Measurements from ENCODE around the gene HS3ST1. TPM values are rescaled to one million over a fixed set of nuclear protein-coding genes. Genes with fewer than 3 reads are reported as not detected.

Gene HS3ST1
- total RNA-seq, 1 experiment from 2014 or later: 0.21 TPM

DNA sequence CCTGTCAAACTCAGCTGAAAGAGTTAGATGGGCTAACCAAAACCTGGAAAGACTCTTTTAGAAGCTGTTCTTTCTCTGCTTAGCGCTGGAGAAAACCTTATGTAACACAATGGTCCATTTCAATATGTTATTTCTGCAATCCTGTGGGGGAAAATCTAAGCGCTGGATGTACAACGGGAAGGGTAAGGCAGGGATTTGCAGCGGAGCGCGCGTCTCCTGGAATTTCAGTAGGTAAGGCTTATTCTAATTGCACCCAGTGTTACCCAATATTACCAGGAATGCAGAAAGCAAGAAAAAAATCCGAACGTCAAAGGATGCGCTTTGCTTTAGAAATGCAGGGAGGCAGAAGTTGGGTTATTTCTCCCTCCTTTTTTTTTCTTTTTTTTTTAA is 2.0 kb downstream of the HS3ST1 start:
- in situ Hi-C loops (cut with HindIII; ENCODE audit: low pct_unique_long_range_greater_than_20kb, low sequenced_read_pairs) (no loop called here), intact Hi-C loops (cut with micrococcal nuclease; ENCODE audit: unreplicated experiment) (no loop called here)
- no peaks in the 10 kb centered on the region for H3K9me3 ChIP-seq (ENCODE audit: control insufficient read depth, insufficient read depth, low read depth, low read length)
- DNase-seq (ENCODE audit: low read depth, low spot score): no peak
- ChIA-PET POLR2A (no interaction called here), CTCF (no interaction called here)
- no peaks in the 10 kb centered on the region for H3K4me1 ChIP-seq (ENCODE audit: control insufficient read depth, insufficient read depth, low read length)
- peaks cover 10% of the 10 kb centered on the region; the same call in 1 of the 2 replicates for H3K36me3 ChIP-seq (ENCODE audit: control insufficient read depth, insufficient read depth, low read length)
- no peak for ATAC-seq
- H3K27ac ChIP-seq (ENCODE audit: low read length): no peak overlapping the region
- no peak overlapping the region for H3K4me3 ChIP-seq (ENCODE audit: low read depth in 2 of 2, low read length in 2 of 2)
- BruUV-seq (replicated peaks): no TSS peak
- TF ChIP-seq, protein P1, sequence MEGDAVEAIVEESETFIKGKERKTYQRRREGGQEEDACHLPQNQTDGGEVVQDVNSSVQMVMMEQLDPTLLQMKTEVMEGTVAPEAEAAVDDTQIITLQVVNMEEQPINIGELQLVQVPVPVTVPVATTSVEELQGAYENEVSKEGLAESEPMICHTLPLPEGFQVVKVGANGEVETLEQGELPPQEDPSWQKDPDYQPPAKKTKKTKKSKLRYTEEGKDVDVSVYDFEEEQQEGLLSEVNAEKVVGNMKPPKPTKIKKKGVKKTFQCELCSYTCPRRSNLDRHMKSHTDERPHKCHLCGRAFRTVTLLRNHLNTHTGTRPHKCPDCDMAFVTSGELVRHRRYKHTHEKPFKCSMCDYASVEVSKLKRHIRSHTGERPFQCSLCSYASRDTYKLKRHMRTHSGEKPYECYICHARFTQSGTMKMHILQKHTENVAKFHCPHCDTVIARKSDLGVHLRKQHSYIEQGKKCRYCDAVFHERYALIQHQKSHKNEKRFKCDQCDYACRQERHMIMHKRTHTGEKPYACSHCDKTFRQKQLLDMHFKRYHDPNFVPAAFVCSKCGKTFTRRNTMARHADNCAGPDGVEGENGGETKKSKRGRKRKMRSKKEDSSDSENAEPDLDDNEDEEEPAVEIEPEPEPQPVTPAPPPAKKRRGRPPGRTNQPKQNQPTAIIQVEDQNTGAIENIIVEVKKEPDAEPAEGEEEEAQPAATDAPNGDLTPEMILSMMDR (IDR thresholded peaks at IDR 0.05): no peak
- TF ChIP-seq SIN3A (IDR thresholded peaks at IDR 0.05; ENCODE audit: borderline replicate concordance, insufficient read depth, low read depth, low read length) (no peak), TCF7L2 (IDR thresholded peaks at IDR 0.05; ENCODE audit: low read depth, low read length) (no peak), POLR2AphosphoS5 (IDR thresholded peaks at IDR 0.05; ENCODE audit: low read depth, low read length) (no peak)
- TF ChIP-seq, protein P2, sequence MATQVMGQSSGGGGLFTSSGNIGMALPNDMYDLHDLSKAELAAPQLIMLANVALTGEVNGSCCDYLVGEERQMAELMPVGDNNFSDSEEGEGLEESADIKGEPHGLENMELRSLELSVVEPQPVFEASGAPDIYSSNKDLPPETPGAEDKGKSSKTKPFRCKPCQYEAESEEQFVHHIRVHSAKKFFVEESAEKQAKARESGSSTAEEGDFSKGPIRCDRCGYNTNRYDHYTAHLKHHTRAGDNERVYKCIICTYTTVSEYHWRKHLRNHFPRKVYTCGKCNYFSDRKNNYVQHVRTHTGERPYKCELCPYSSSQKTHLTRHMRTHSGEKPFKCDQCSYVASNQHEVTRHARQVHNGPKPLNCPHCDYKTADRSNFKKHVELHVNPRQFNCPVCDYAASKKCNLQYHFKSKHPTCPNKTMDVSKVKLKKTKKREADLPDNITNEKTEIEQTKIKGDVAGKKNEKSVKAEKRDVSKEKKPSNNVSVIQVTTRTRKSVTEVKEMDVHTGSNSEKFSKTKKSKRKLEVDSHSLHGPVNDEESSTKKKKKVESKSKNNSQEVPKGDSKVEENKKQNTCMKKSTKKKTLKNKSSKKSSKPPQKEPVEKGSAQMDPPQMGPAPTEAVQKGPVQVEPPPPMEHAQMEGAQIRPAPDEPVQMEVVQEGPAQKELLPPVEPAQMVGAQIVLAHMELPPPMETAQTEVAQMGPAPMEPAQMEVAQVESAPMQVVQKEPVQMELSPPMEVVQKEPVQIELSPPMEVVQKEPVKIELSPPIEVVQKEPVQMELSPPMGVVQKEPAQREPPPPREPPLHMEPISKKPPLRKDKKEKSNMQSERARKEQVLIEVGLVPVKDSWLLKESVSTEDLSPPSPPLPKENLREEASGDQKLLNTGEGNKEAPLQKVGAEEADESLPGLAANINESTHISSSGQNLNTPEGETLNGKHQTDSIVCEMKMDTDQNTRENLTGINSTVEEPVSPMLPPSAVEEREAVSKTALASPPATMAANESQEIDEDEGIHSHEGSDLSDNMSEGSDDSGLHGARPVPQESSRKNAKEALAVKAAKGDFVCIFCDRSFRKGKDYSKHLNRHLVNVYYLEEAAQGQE (IDR thresholded peaks at IDR 0.05; ENCODE audit: insufficient read depth in 1 of 2, low read depth in 2 of 2, low read length in 1 of 2): no peak
- no peaks in the 10 kb centered on the region; the same call in 1 of the 2 replicates for H3K27me3 ChIP-seq (ENCODE audit: control insufficient read depth, insufficient read depth, low read length)

DNA sequence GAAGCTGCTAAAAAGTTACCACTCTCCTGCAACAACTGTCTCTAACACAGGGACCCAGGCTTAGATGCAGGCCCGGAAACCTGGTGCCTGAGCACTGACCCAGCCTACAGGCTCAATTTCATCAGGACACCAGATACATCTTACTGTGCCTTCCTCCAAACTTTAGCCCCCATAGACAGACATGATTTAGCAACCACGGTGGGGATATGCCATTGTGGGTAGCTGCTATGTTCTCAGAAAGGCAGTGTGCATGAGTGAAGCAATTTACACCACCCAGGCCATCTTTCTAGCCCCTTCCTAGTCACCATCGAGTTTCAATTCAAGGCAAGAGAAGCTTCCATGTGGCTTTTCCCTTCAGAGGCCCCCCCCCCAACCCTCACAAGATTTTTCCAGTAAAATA is 2.7 kb downstream of the HS3ST1 start:
- intact Hi-C loops (cut with micrococcal nuclease; ENCODE audit: unreplicated experiment): no loop called here
- H3K9me3 ChIP-seq (ENCODE audit: control insufficient read depth, insufficient read depth, low read depth, low read length): no peaks in the 10 kb centered on the region
- no peak for TF ChIP-seq SIN3A (IDR thresholded peaks at IDR 0.05; ENCODE audit: borderline replicate concordance, insufficient read depth, low read depth, low read length)
- no peak for TF ChIP-seq TCF7L2 (IDR thresholded peaks at IDR 0.05; ENCODE audit: low read depth, low read length)
- TF ChIP-seq, protein P1 (IDR thresholded peaks at IDR 0.05): no peak
- in situ Hi-C loops (cut with HindIII; ENCODE audit: low pct_unique_long_range_greater_than_20kb, low sequenced_read_pairs): no loop called here
- no peak overlapping the region for H3K4me3 ChIP-seq (ENCODE audit: low read depth in 2 of 2, low read length in 2 of 2)
- peaks cover 10% of the 10 kb centered on the region; the same call in 1 of the 2 replicates for H3K36me3 ChIP-seq (ENCODE audit: control insufficient read depth, insufficient read depth, low read length)
- no peaks in the 10 kb centered on the region for H3K27me3 ChIP-seq (ENCODE audit: control insufficient read depth, insufficient read depth, low read length)
- DNase-seq (ENCODE audit: low read depth, low spot score) (no peak), ATAC-seq (no peak)
- no TSS peak for BruUV-seq (replicated peaks)
- no peak overlapping the region for H3K27ac ChIP-seq (ENCODE audit: low read length)
- CTCF ChIA-PET: no interaction called here
- POLR2A ChIA-PET: no interaction called here
- no peaks in the 10 kb centered on the region for H3K4me1 ChIP-seq (ENCODE audit: control insufficient read depth, insufficient read depth, low read length)

All from Panc1 (cell line).